Measurements from ENCODE around the gene PRKAG2.

Gene PRKAG2

DNA sequence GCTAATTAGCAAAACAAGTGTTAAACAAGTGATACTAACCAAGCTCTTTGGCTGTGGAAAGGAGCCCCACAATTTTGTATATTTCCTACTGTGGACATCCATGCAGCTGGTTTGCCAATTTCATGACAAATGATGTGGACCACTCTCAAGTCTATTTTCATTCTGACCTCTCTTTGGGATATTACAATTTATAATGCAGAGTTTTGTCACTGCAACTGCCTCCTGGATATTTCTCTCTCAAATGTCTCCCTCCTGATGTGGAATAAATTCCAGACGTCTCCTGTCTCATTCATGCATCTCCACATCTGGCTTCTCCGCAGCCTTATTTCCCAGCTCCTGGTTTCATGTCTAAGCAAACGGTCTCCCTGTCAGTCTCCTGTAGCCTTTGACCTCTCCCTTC lies 276.6 kb downstream of the PRKAG2 start:
- no peaks in the 10 kb centered on the region for H3K9me2 ChIP-seq (ENCODE audit: low read depth, low read length)
- no peaks in the 10 kb centered on the region for H4K20me1 ChIP-seq (ENCODE audit: insufficient read depth, low read length)
- H3K4me1 ChIP-seq (ENCODE audit: insufficient read depth, low read length, severe bottlenecking): no peaks in the 10 kb centered on the region
- H3K9ac ChIP-seq (ENCODE audit: low read length): no peak overlapping the region
- no peak overlapping the region for H3K27ac ChIP-seq (ENCODE audit: low read depth, low read length, poor library complexity, severe bottlenecking)
- H3K79me2 ChIP-seq (ENCODE audit: insufficient read depth, low read length): no peaks in the 10 kb centered on the region
- no peaks in the 10 kb centered on the region for H3K36me3 ChIP-seq (ENCODE audit: insufficient read depth, low read length)
- H3K27me3 ChIP-seq (ENCODE audit: insufficient read depth, low read length): no peaks in the 10 kb centered on the region
- no peak overlapping the region for H2AFZ ChIP-seq (ENCODE audit: low read length)
- TF ChIP-seq, protein P1, sequence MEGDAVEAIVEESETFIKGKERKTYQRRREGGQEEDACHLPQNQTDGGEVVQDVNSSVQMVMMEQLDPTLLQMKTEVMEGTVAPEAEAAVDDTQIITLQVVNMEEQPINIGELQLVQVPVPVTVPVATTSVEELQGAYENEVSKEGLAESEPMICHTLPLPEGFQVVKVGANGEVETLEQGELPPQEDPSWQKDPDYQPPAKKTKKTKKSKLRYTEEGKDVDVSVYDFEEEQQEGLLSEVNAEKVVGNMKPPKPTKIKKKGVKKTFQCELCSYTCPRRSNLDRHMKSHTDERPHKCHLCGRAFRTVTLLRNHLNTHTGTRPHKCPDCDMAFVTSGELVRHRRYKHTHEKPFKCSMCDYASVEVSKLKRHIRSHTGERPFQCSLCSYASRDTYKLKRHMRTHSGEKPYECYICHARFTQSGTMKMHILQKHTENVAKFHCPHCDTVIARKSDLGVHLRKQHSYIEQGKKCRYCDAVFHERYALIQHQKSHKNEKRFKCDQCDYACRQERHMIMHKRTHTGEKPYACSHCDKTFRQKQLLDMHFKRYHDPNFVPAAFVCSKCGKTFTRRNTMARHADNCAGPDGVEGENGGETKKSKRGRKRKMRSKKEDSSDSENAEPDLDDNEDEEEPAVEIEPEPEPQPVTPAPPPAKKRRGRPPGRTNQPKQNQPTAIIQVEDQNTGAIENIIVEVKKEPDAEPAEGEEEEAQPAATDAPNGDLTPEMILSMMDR (IDR thresholded peaks at IDR 0.05; ENCODE audit: low read length): no peak
- no peak for TF ChIP-seq EZH2 (IDR thresholded peaks at IDR 0.05; ENCODE audit: borderline replicate concordance, low read length)
- no peaks in the 10 kb centered on the region for H3K9me3 ChIP-seq (ENCODE audit: low read length)
- no peak overlapping the region for H3K4me3 ChIP-seq (ENCODE audit: low read depth, low read length, poor library complexity, severe bottlenecking)
- no peaks in the 10 kb centered on the region for H3F3A ChIP-seq (ENCODE audit: insufficient read depth, low read length)
- no peak overlapping the region for H3K4me2 ChIP-seq (ENCODE audit: low read length)

DNA sequence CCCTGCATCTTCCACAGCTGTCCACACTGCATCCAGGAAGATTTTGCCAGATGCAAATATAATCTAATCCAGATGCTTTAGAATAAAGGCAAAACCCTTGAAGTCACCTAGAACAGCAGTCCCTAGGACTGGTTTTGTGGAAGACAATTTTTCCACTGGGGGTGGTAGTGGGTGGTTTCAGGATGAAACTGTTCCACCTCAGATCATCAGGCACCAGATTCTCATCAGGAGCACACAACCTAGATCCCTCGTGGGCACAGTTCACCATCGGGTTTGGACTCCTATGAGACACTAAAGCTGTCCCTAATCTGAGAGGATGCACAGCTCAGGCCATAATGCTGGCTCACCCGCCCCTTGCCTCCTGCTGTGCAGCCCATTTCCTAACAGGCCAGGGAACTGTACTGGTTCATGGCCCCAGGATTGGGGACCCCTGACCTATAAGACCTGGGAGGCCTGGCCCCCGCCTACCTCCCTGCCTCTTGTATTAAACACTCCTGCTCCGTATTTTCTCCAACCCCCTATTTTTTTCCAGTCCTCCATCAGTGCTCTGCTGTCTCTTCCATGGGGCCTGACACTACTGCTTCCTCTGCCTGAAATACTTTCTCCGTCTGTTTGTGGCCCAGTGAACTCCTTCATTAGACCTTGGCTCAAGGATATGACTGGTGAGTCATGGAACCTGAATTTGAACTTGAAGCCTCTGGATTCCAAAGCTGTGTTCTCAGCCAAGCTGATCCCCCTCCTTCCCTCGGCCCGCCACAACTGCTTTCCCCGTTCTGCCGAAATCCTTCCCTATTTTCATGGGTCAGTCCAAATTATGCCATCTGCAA lies 277.3 kb downstream of the PRKAG2 start:
- Histone ChIP-seq H3K79me2 (ENCODE audit: insufficient read depth, low read length) (no peaks in the 10 kb centered on the region), H2AFZ (ENCODE audit: low read length) (no peak overlapping the region), H4K20me1 (ENCODE audit: insufficient read depth, low read length) (no peaks in the 10 kb centered on the region), H3K27me3 (ENCODE audit: insufficient read depth, low read length) (no peaks in the 10 kb centered on the region), H3K9me3 (ENCODE audit: low read length) (no peaks in the 10 kb centered on the region), H3K9ac (ENCODE audit: low read length) (no peak overlapping the region), H3K36me3 (ENCODE audit: insufficient read depth, low read length) (no peaks in the 10 kb centered on the region), H3K4me3 (ENCODE audit: low read depth, low read length, poor library complexity, severe bottlenecking) (no peak overlapping the region), H3K27ac (ENCODE audit: low read depth, low read length, poor library complexity, severe bottlenecking) (no peak overlapping the region), H3K9me2 (ENCODE audit: low read depth, low read length) (no peaks in the 10 kb centered on the region), H3K4me1 (ENCODE audit: insufficient read depth, low read length, severe bottlenecking) (no peaks in the 10 kb centered on the region), H3K4me2 (ENCODE audit: low read length) (no peak overlapping the region), H3F3A (ENCODE audit: insufficient read depth, low read length) (no peaks in the 10 kb centered on the region)
- TF ChIP-seq, protein P1 (IDR thresholded peaks at IDR 0.05; ENCODE audit: low read length): no peak
- TF ChIP-seq EZH2 (IDR thresholded peaks at IDR 0.05; ENCODE audit: borderline replicate concordance, low read length): no peak

DNA sequence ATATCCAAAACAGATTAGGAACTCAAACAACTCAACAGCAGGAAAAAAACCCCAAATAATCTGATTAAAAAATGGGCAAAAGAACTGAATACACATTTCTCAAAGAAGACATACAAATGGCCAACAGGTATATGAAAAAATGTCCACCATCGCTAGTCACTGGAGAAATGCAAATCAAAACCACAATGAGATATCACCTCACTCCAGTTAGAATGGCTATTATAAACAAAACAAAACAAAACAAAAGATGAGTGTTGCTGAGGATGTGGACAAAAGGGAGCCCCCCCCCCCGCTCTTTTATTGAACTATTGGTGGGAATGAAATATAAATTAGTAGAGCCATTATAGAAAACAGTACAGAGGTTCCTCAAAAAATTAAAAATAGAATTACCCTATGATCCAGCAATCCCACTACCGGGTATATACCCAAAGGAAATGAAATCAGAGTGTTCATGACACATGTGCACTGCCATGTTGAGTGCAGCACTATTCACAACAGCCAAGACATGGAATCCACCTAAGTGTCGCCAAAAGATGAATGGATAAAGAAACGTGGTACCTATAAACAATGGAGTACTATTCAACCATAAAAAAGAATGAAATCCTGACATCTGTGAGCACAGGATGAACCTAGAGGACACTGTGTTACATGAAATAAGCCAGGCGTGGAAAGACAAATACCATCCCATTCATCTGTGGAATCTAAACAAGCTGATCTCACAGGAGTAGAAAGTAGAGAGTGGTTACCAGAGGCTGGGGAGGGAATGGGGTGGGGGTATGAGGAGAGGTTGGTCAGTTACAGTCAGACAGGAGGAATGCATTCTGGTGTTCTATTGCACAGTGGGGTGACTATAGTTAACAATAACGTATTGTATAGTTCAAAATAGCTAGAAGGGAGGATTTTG lies 279.1 kb downstream of the PRKAG2 start:
- H3K4me3 ChIP-seq (ENCODE audit: low read depth, low read length, poor library complexity, severe bottlenecking): no peak overlapping the region
- no peaks in the 10 kb centered on the region for H3K36me3 ChIP-seq (ENCODE audit: insufficient read depth, low read length)
- TF ChIP-seq, protein P1 (IDR thresholded peaks at IDR 0.05; ENCODE audit: low read length): no peak
- H3K27me3 ChIP-seq (ENCODE audit: insufficient read depth, low read length): no peaks in the 10 kb centered on the region
- no peaks in the 10 kb centered on the region for H3F3A ChIP-seq (ENCODE audit: insufficient read depth, low read length)
- H2AFZ ChIP-seq (ENCODE audit: low read length): no peak overlapping the region
- H3K27ac ChIP-seq (ENCODE audit: low read depth, low read length, poor library complexity, severe bottlenecking): no peak overlapping the region
- H3K79me2 ChIP-seq (ENCODE audit: insufficient read depth, low read length): no peaks in the 10 kb centered on the region
- no peaks in the 10 kb centered on the region for H3K9me2 ChIP-seq (ENCODE audit: low read depth, low read length)
- no peaks in the 10 kb centered on the region for H3K9me3 ChIP-seq (ENCODE audit: low read length)
- H3K9ac ChIP-seq (ENCODE audit: low read length): no peak overlapping the region
- no peak overlapping the region for H3K4me2 ChIP-seq (ENCODE audit: low read length)
- H4K20me1 ChIP-seq (ENCODE audit: insufficient read depth, low read length): no peaks in the 10 kb centered on the region
- H3K4me1 ChIP-seq (ENCODE audit: insufficient read depth, low read length, severe bottlenecking): no peaks in the 10 kb centered on the region

All from OCI-LY1 (cell line).